Natural killer cell (primary cell): ENCODE results near the gene GPR31. TPM values are rescaled to one million over a fixed set of nuclear protein-coding genes. Genes with fewer than 3 reads are reported as not detected.

Source experiments
- ATAC-seq, 3 donors: fragments of 150-1000 bp in 2 of 3; fragments of 200-7000 bp in 1 of 3; cut with Tn5 transposase; 1 replicate in 1 of 3; 2 replicates in 2 of 3; pipeline ENCODE4 v1.10.0; 2021; ENCODE audit warnings: mild to moderate bottlenecking in 2 of 3, moderate library complexity in 2 of 3
- DNase-seq, 2 donors: peaks; one replicate each; pipeline versions ENCODE4 v3.0.0 to v3.0.0-alpha.2; 2013 to 2021; ENCODE audit warnings: mixed read lengths in 1 of 2
- H3K27ac ChIP-seq: one replicate; pipeline ENCODE4 v1.5.1; 2013; ENCODE audit warnings: mild to moderate bottlenecking, low read length
- H3K27me3 ChIP-seq: one replicate; pipeline ENCODE4 v1.6.1; 2013; ENCODE audit warnings: low read length; ENCODE audit not compliant: control insufficient read depth, insufficient read depth
- H3K36me3 ChIP-seq: one replicate; pipeline ENCODE4 v1.6.1; 2013; ENCODE audit warnings: low read length; ENCODE audit not compliant: control insufficient read depth, insufficient read depth
- H3K4me1 ChIP-seq: one replicate; pipeline ENCODE4 v1.6.1; 2013; ENCODE audit warnings: low read length; ENCODE audit not compliant: control insufficient read depth, insufficient read depth
- H3K4me3 ChIP-seq: one replicate; pipeline ENCODE4 v1.5.1; 2013; ENCODE audit warnings: low read length
- H3K9me3 ChIP-seq: one replicate; pipeline ENCODE4 v1.6.1; 2013; ENCODE audit warnings: low read length; ENCODE audit not compliant: control insufficient read depth, insufficient read depth
- H3K27ac Mint-ChIP-seq, 2 donors: one replicate each; pipeline ENCODE4 v1.8.0; 2022; ENCODE audit warnings: mild to moderate bottlenecking in 2 of 2, mixed read lengths in 2 of 2, moderate library complexity in 1 of 2
- H3K27me3 Mint-ChIP-seq, 2 donors: one replicate each; pipeline ENCODE4 v1.8.0; 2022; ENCODE audit warnings: low read depth in 2 of 2, mixed read lengths in 2 of 2
- H3K36me3 Mint-ChIP-seq: one replicate; pipeline ENCODE4 v1.8.0; 2022; ENCODE audit warnings: mixed read lengths
- H3K4me1 Mint-ChIP-seq, 2 donors: one replicate each; pipeline ENCODE4 v1.8.0; 2022; ENCODE audit warnings: mixed read lengths in 2 of 2
- H3K4me3 Mint-ChIP-seq: one replicate; pipeline ENCODE4 v1.8.0; 2022; ENCODE audit warnings: mild to moderate bottlenecking, moderate library complexity, mixed read lengths
- H3K9me3 Mint-ChIP-seq, 2 donors: one replicate each; pipeline ENCODE4 v1.8.0; 2022; ENCODE audit warnings: mixed read lengths in 2 of 2
- WGBS: methylation state at CpG from one replicate; pipeline ENCODE4 v1.1.7; 2013; ENCODE audit warnings: missing lambda C conversion rate; ENCODE audit not compliant: insufficient coverage; 5-methylcytosine and 5-hydroxymethylcytosine counted together
- intact Hi-C: fragments of 100-400 bp; cut with micrococcal nuclease; formaldehyde crosslinking; loops from one replicate; pipeline ENCODE4 v1.14.2; 2022
- total RNA-seq, 4 donors: library from RNA; stranded (reverse); fragments of 120-200 nt in 1 of 4; gene quantifications; one replicate each; pipeline versions ENCODE4 v1.2.3 to v1.2.4, GENCODE V29; 2013 to 2022
- TF ChIP-seq, protein P1 (sequence below): fragments of 200-600 bp; IDR thresholded peaks from one replicate; pipeline ENCODE4 v1.8.0; 2022; ENCODE audit warnings: antibody characterized with exemption

The GPR31 gene
- total RNA-seq, 3 donors from 2014 or later (not counting 1 experiment from before 2014, with no cell fraction given) = 0.24 TPM; not detected in 2

DNA sequence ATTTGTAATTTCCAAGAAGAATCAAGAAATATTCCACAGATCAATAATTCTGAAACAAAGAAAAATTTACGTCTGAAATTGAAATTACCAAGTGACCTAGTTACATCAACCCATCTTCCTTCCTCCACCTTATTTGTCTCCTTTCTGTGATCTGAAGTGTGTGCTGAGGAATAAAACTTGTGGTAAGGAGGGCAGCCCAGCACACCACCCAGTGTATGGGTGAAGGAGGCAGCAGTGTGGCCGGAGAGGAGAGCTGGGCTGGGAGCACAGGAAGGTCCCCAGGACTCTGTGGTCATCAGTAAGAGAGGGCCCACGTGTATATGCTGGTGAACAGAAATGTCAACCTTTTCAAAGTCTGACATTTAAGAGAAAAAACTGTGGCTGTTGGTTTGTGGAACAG is 46.2 kb downstream of the GPR31 start:
- TF ChIP-seq, protein P1, sequence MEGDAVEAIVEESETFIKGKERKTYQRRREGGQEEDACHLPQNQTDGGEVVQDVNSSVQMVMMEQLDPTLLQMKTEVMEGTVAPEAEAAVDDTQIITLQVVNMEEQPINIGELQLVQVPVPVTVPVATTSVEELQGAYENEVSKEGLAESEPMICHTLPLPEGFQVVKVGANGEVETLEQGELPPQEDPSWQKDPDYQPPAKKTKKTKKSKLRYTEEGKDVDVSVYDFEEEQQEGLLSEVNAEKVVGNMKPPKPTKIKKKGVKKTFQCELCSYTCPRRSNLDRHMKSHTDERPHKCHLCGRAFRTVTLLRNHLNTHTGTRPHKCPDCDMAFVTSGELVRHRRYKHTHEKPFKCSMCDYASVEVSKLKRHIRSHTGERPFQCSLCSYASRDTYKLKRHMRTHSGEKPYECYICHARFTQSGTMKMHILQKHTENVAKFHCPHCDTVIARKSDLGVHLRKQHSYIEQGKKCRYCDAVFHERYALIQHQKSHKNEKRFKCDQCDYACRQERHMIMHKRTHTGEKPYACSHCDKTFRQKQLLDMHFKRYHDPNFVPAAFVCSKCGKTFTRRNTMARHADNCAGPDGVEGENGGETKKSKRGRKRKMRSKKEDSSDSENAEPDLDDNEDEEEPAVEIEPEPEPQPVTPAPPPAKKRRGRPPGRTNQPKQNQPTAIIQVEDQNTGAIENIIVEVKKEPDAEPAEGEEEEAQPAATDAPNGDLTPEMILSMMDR = no peak
- ATAC-seq (no peak), DNase-seq (peak in 1 of 2 donors; percentile 35)
- no peaks in the 10 kb centered on the region for H3K36me3 Mint-ChIP-seq
- peaks cover 20% of the 10 kb centered on the region for H3K4me1 ChIP-seq
- peak overlapping the region; percentile 37 for H3K4me3 ChIP-seq
- no peaks in the 10 kb centered on the region for H3K9me3 Mint-ChIP-seq
- no peaks in the 10 kb centered on the region for H3K36me3 ChIP-seq
- H3K27me3 ChIP-seq = no peaks in the 10 kb centered on the region
- H3K27ac ChIP-seq = peak overlapping the region; percentile 93
- H3K27me3 Mint-ChIP-seq = peaks cover 7 to 25% of the 10 kb centered on the region in 2 donors
- H3K4me3 Mint-ChIP-seq = no peak overlapping the region
- WGBS = 24% methylated on average over 3 of the region's 3 CpGs
- H3K9me3 ChIP-seq = no peaks in the 10 kb centered on the region
- H3K27ac Mint-ChIP-seq = no peak overlapping the region
- H3K4me1 Mint-ChIP-seq = peaks cover 0 to 4% of the 10 kb centered on the region in 2 donors
- intact Hi-C loops = no loop called here

- H3K4me1 Mint-ChIP-seq = peaks cover 0 to 4% of the 10 kb centered on the region in 2 donors
- no peak for ATAC-seq
- WGBS = 91% methylated on average over 6 of the region's 6 CpGs
- H3K36me3 ChIP-seq = no peaks in the 10 kb centered on the region
- H3K27ac ChIP-seq = no peak overlapping the region
- H3K27ac Mint-ChIP-seq = no peak overlapping the region
- intact Hi-C loops = no loop called here
- H3K27me3 ChIP-seq = no peaks in the 10 kb centered on the region
- H3K9me3 ChIP-seq = no peaks in the 10 kb centered on the region
- H3K36me3 Mint-ChIP-seq = no peaks in the 10 kb centered on the region
- H3K4me1 ChIP-seq = peaks cover 19% of the 10 kb centered on the region
- DNase-seq = no peak
- H3K27me3 Mint-ChIP-seq = peaks cover 2 to 25% of the 10 kb centered on the region in 2 donors
- H3K9me3 Mint-ChIP-seq = no peaks in the 10 kb centered on the region
- TF ChIP-seq, protein P1 = no peak
- no peak overlapping the region for H3K4me3 Mint-ChIP-seq
- H3K4me3 ChIP-seq = no peak overlapping the region
These were observed 48.1 kb downstream of the GPR31 start for GRCh38 chr6:167109651-167110050.

- Mint-ChIP-seq H3K4me1 (peaks cover 3 to 8% of the 10 kb centered on the region in 2 donors), H3K9me3 (no peaks in the 10 kb centered on the region), H3K27ac (no peak overlapping the region), H3K27me3 (peaks cover 2 to 25% of the 10 kb centered on the region in 2 donors), H3K4me3 (no peak overlapping the region), H3K36me3 (no peaks in the 10 kb centered on the region)
- Histone ChIP-seq H3K36me3 (no peaks in the 10 kb centered on the region), H3K27me3 (no peaks in the 10 kb centered on the region), H3K4me1 (peaks cover 22% of the 10 kb centered on the region), H3K4me3 (no peak overlapping the region), H3K27ac (no peak overlapping the region), H3K9me3 (no peaks in the 10 kb centered on the region)
- TF ChIP-seq, protein P1 = no peak
- no peak for DNase-seq
- ATAC-seq = no peak
- 91% methylated on average over 5 of the region's 5 CpGs for WGBS
- intact Hi-C loops = no loop called here
These were observed 49.5 kb downstream of the GPR31 start for GRCh38 chr6:167108278-167108677.

GRCh38 chr6:167107787-167108186 is 50.0 kb downstream of the GPR31 start:
- peaks cover 2 to 25% of the 10 kb centered on the region in 2 donors for H3K27me3 Mint-ChIP-seq
- H3K36me3 Mint-ChIP-seq = no peaks in the 10 kb centered on the region
- TF ChIP-seq, protein P1 = no peak
- Histone ChIP-seq H3K36me3 (no peaks in the 10 kb centered on the region), H3K4me3 (no peak overlapping the region), H3K27me3 (no peaks in the 10 kb centered on the region), H3K27ac (no peak overlapping the region), H3K4me1 (peaks cover 24% of the 10 kb centered on the region), H3K9me3 (no peaks in the 10 kb centered on the region)
- DNase-seq (no peak), ATAC-seq (no peak)
- H3K27ac Mint-ChIP-seq = no peak overlapping the region
- intact Hi-C loops = no loop called here
- no peak overlapping the region for H3K4me3 Mint-ChIP-seq
- peaks cover 6 to 10% of the 10 kb centered on the region in 2 donors for H3K4me1 Mint-ChIP-seq
- 87% methylated on average over 7 of the region's 7 CpGs for WGBS
- no peaks in the 10 kb centered on the region for H3K9me3 Mint-ChIP-seq
